ENCODE data around the gene ANKIB1.

GRCh38 chr7:92446869-92447344, 201.1 kb downstream of the ANKIB1 start:
- TF ChIP-seq CTCF (IDR thresholded peaks at IDR 0.05; ENCODE audit: low read depth, low read length, poor library complexity, severe bottlenecking) (no peak), EZH2phosphoT487 (IDR thresholded peaks at IDR 0.05; ENCODE audit: borderline replicate concordance, low read length) (no peak)

All from DOHH2 (cell line).